AML-193 (cell line): ENCODE data around the gene MICALL2.

Experiments used
- DNase-seq, 2 experiments: peaks; one replicate each; lab custom pipeline; 2025; lab: John Stamatoyannopoulos, UW

The MICALL2 gene

GRCh38 chr7:1458683-1459511 lies at the start of gene MICALL2:
MICALL2 (minus strand) TSS chr7:1459470; CDS start chr7:1459326, 144 bp downstream.
- DNase-seq: peak in 1 of 2 experiments; percentile 5

- no peak for DNase-seq
These were observed 49.0 kb upstream of the MICALL2 start for GRCh38 chr7:1508277-1508758.

GRCh38 chr7:1505731-1506550 lies 46.7 kb upstream of the MICALL2 start:
- peak; percentile 74 to 82 for DNase-seq

DNA sequence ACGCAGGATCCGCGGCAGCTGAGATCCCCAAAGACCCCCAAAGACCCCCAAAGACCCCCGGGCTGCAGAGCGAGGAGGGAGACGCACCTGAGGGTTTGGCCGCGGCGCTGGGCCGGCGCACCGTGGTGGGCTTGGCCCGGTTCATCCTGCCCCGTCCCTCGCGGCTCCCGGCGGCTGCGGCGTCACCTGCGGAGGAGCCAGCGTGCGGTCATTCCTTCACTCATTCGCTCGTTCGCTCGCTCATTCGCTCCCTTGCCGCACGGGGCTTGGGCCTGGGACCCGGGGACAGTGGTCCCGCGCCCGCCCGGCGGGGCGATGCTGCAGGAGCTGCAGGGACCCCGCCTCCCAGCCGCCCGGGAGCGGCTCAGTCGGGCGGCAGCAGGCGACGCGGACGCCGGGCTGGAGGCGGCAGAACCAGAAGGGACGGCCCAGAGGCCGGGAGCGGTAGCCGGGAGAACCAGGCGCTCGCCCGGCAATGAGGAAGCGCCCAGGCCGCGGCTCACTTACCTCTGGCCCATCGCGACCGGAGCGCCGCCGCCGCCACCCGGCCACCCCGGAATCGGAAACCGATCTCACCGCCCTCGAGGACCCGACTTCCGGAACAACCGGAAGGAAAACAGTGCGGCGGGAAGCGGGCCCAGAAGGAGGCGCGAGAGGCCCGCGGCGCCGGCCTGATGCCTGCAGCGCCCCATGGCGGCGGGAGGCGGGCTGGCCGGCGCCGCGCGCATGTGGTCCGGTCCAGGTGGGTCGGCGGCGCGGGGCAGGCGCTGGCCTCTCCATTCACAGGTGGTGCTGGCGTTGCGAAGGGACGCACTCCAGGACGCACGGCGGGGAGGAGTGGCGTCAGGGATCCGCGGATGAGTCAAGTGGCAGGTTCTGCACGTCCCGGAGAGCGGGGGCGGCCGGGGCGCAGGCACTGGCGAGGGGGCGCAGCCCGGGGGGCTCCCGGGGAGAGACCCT lies 44.8 kb upstream of the MICALL2 start, which contains the start of gene INTS1:
Gene INTS1 (minus strand): TSS at position 574 of the 960 bp plus-strand sequence. CDS start 429 bp downstream, at position 145.
- peak; percentile 86 for DNase-seq

- no peak for DNase-seq
These were observed 44.1 kb upstream of the MICALL2 start for GRCh38 chr7:1503390-1503789.

DNA sequence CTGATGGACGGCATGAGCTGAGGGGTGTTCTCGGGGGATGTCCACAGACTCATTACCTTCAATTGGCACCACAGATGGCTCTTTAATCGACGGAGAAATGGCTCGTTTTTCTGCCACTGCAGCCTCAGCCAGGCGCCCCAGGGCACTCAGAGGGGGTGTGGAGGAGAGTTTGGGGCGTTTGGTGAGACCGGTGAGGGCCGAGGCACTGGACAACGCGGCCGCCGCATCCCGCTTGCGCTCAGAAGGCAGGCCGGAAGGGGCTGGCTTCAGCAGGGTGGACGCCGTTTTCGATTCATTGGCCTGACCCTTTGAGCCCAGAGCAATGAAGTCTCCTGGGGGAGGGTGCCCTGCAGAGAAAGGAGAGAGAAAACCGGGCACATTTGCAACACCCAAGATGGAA lies 43.6 kb upstream of the MICALL2 start:
- DNase-seq: no peak

- no peak for DNase-seq
These were observed 42.4 kb upstream of the MICALL2 start for GRCh38 chr7:1501487-1502270.

GRCh38 chr7:1500064-1500807 lies 41.0 kb upstream of the MICALL2 start:
- DNase-seq: no peak

GRCh38 chr7:1499367-1500029 lies 40.2 kb upstream of the MICALL2 start:
- DNase-seq: no peak

DNA sequence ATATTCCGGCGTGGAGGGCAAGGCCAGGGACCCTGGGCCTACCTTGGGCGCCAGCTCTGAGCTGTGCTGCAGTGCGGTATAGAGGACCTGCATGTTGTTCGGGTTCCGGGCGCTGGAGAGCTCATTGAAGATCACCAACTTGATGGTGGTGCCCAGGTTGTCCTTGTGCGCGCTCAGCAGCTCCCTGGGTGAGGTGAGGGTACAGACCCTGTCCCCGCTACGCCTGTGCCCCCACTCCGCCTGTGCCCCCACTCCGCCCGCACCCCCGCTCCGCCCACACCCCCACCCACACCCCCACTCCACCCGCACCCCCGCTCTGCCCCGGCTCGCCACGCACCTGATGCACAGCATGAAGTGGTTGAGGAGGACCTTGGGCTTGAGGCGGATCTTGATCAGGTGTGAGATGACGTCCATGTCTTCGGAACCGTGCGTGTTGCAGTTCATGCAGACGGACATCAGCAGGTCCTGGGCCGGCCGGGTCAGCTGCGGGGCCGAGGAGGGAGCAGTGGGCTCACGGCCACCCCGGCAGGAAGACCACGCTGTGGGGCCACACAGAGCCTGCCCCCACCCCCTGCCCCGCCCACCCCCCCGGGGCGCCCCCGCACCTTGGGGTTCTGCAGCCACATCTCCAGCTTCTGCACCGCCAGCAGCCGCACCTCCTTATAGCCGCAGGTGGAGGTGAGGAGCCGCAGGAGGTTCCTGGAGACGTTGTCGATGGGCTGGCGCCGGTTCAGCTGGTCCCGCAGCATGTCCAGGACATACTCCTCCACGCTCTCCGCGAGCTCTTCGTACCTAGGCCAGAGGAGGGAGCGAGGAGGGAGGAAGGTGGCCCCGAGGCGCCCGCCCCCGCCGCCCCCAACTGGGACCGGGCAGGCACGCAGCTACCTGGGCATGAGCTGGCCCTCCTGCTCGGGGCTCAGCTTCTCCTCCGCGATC lies 39.4 kb upstream of the MICALL2 start:
- DNase-seq: no peak

DNA sequence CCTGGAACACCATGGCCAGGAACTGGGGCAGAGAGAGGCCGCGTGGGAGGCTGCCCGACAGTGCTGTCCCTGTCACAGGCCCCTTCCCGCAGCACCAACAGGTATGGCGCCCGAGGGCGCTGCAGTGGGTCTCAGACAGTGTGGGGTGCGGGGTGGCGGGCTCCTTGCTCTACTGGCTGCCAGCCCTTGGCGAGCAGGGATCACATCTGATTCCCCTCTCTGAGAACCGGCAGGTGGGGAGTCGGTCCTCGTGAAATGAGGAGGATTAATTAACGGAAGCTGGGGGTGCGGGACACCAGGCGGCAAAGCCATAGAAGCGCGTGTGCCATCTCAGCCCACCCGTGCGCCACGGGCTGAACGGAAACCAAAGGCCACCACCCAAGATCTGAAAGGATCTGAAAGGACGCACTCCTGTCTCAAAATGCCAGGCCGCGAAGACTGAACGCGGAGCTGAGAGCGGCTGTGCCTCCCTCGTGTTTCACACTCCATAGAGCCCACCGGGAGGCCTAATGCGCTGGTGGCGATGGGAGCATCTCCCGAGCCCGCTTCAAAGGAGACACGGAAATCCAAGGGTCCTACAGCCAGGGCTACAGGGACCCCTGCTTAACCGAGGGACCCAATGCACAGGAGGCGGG lies 38.1 kb upstream of the MICALL2 start:
- DNase-seq: no peak

DNA sequence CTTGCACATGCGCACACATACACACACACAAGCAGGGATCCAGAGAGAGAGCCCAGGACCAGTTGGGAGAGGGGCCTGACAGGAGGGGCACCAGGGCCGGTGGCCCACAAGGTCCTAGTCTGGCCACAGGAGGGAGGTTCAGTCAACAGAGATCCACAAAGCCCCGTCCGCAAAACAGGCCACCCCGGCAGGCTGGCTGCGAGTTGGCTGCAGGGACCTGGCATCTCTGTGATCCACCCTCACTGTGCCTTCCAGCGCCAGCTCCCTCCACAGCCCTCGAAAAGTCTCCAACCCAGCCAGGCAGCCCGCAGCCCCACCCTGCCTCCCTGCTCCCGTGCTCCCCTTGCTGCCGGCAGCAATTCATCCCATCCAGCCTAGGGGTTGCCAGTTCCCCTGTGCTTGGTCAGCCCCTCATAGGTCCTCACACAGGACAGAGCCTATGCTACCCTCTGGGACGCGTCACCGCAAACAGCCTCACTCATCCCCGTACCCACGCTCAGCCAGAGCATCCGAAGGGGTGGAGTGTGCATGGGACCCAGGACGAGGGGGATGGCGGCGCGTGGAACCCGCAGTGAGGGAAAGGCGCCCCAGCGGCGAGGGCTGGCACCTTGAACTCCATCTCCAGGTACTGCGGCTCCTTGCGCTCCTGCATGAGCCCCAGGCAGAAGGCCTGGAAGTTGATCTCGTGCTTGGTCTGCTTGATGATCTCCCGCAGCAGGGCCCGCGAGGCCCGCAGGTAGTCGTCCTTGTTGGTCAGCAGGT lies 37.4 kb upstream of the MICALL2 start:
- no peak for DNase-seq

- no peak for DNase-seq
These were observed 36.4 kb upstream of the MICALL2 start for GRCh38 chr7:1495564-1496242.

DNA sequence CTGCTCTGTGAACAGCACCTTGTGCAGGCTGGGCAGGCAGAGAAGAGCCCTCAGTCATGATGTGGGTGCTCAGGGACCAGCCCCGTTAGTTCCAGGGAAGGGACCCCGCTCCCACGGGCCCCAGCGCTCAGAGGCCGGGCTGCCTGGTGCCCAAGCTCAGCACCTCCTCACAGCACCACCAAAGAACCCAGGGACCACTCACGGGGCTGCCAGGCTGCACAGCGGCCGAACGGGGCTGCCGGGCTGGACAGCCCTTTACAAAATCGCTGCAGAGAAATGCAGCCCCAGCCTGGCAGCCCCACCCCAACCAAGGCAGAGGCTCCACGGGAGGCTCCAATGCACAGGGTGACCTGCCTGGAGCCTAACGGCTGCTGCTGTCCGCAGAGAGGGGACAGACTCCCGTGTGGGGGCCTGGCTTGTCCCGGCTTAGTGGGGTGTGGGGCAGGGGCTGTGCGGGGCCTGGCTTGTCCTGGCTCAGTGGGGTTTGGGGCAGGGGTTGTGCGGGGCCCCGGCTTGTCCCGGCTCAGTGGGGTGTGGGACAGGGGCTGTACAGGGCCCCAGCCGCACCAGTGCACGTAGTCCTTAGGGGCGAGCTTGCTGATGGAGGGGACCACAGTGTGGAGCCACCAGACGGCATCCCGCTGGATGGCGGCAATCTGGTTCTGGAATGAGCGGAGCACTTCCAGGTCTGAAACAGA lies 35.7 kb upstream of the MICALL2 start:
- DNase-seq: no peak

GRCh38 chr7:1494447-1494846 lies 35.2 kb upstream of the MICALL2 start:
- no peak for DNase-seq

GRCh38 chr7:1493571-1493970 lies 34.3 kb upstream of the MICALL2 start:
- DNase-seq: no peak
